Osteocyte (in vitro differentiated cells): ENCODE results near the gene FHIP1B. TPM values are rescaled to one million over a fixed set of nuclear protein-coding genes. Genes with fewer than 3 reads are reported as not detected.

Source experiments
- DNase-seq: peaks from one replicate; pipeline ENCODE4 v3.0.0; 2021; ENCODE audit warnings: mixed read lengths; ENCODE audit not compliant: unreplicated experiment; ENCODE audit errors: extremely low spot score
- H3K27ac Mint-ChIP-seq: one replicate; pipeline ENCODE4 v1.8.0; 2021; ENCODE audit warnings: mild to moderate bottlenecking, mixed read lengths; ENCODE audit not compliant: unreplicated experiment
- H3K27me3 Mint-ChIP-seq: one replicate; pipeline ENCODE4 v1.8.0; 2021; ENCODE audit warnings: mixed read lengths; ENCODE audit not compliant: unreplicated experiment
- H3K36me3 Mint-ChIP-seq: one replicate; pipeline ENCODE4 v1.8.0; 2021; ENCODE audit warnings: mixed read lengths; ENCODE audit not compliant: unreplicated experiment
- H3K4me1 Mint-ChIP-seq: one replicate; pipeline ENCODE4 v1.8.0; 2021; ENCODE audit warnings: mixed read lengths; ENCODE audit not compliant: unreplicated experiment
- H3K4me3 Mint-ChIP-seq: one replicate; pipeline ENCODE4 v1.8.0; 2021; ENCODE audit warnings: mild to moderate bottlenecking, moderate library complexity, mixed read lengths; ENCODE audit not compliant: unreplicated experiment
- H3K9me3 Mint-ChIP-seq: one replicate; pipeline ENCODE4 v1.8.0; 2021; ENCODE audit warnings: mixed read lengths; ENCODE audit not compliant: unreplicated experiment
- total RNA-seq: library from RNA; stranded (reverse); gene quantifications from 2 replicates; pipeline ENCODE4 v1.2.1, GENCODE V29; 2021
- TF ChIP-seq, protein P1 (sequence below): fragments of 200-600 bp; sonication (generic); IDR thresholded peaks from 2 replicates; pipeline ENCODE4 v1.5.0; 2021; ENCODE audit warnings: antibody characterized with exemption, mild to moderate bottlenecking, moderate library complexity

The FHIP1B gene
- total RNA-seq, 1 donor from 2014 or later = 25.6 TPM

DNA sequence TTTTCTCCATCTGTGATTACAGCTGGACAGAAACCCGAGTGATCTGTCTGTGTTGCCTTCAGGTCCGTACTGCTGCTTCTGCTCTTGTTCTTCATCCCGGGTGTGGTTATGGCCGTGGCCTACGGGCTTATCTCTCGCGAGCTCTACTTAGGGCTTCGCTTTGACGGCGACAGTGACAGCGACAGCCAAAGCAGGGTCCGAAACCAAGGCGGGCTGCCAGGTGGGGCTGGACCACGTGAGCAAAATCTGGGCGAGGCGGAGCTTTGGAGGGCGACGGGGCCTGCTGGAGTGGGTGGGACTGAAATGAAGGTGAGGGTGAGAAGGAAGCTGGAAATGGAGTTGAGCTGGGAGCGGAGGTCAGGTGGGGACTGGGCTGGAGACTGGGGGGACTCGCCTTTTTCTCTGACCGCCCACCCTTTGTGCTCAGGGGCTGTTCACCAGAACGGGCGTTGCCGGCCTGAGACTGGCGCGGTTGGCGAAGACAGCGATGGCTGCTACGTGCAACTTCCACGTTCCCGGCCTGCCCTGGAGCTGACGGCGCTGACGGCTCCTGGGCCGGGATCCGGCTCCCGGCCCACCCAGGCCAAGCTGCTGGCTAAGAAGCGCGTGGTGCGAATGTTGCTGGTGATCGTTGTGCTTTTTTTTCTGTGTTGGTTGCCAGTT, 36.3 kb upstream of the FHIP1B start:
- H3K4me3 Mint-ChIP-seq = no peak overlapping the region
- H3K27me3 Mint-ChIP-seq = peaks cover 33% of the 10 kb centered on the region
- H3K9me3 Mint-ChIP-seq = no peaks in the 10 kb centered on the region
- TF ChIP-seq, protein P1, sequence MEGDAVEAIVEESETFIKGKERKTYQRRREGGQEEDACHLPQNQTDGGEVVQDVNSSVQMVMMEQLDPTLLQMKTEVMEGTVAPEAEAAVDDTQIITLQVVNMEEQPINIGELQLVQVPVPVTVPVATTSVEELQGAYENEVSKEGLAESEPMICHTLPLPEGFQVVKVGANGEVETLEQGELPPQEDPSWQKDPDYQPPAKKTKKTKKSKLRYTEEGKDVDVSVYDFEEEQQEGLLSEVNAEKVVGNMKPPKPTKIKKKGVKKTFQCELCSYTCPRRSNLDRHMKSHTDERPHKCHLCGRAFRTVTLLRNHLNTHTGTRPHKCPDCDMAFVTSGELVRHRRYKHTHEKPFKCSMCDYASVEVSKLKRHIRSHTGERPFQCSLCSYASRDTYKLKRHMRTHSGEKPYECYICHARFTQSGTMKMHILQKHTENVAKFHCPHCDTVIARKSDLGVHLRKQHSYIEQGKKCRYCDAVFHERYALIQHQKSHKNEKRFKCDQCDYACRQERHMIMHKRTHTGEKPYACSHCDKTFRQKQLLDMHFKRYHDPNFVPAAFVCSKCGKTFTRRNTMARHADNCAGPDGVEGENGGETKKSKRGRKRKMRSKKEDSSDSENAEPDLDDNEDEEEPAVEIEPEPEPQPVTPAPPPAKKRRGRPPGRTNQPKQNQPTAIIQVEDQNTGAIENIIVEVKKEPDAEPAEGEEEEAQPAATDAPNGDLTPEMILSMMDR = no peak
- no peak overlapping the region for H3K27ac Mint-ChIP-seq
- no peaks in the 10 kb centered on the region for H3K36me3 Mint-ChIP-seq
- DNase-seq = no peak
- H3K4me1 Mint-ChIP-seq = no peaks in the 10 kb centered on the region

DNA sequence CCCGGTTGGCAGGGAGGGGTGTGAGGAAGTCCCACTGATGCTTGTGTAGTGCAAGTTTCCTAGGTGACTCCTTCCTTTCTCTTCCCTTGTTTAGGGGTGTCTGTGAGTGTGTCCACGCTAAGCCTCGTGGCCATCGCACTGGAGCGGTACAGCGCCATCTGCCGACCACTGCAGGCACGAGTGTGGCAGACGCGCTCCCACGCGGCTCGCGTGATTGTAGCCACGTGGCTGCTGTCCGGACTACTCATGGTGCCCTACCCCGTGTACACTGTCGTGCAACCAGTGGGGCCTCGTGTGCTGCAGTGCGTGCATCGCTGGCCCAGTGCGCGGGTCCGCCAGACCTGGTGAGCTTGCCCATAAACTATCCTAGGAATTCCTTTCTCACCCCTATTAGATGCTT, 35.6 kb upstream of the FHIP1B start:
- Mint-ChIP-seq H3K36me3 (no peaks in the 10 kb centered on the region), H3K9me3 (no peaks in the 10 kb centered on the region), H3K27me3 (peaks cover 31% of the 10 kb centered on the region)

DNA sequence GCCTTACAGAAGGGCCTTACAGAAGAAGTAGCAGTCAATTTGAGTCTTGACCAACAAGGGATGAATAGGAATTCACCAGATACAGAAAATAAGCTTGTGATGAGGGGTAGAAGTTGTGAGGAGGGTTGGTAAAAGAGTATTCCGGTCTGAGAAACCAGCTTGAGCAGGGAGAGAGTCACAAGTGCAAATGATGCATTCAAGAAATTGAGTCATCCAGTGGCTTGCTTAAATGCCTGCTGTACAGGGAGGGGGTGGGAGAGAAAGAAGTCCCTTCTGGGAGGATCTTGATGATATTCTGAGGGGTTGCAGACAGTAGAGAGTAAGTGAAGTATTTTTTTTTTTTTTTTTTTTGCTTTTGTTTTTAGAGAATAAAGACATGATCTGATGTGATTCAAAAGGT, 34.4 kb upstream of the FHIP1B start:
- no peaks in the 10 kb centered on the region for H3K4me1 Mint-ChIP-seq
- peaks cover 31% of the 10 kb centered on the region for H3K27me3 Mint-ChIP-seq
- TF ChIP-seq, protein P1 = no peak
- no peaks in the 10 kb centered on the region for H3K9me3 Mint-ChIP-seq
- no peaks in the 10 kb centered on the region for H3K36me3 Mint-ChIP-seq
- no peak overlapping the region for H3K27ac Mint-ChIP-seq
- no peak for DNase-seq
- no peak overlapping the region for H3K4me3 Mint-ChIP-seq

More for the DNA sequence above, 35.6 kb upstream of the FHIP1B start:
- Mint-ChIP-seq H3K4me3 (no peak overlapping the region), H3K27ac (no peak overlapping the region), H3K4me1 (no peaks in the 10 kb centered on the region)
- TF ChIP-seq, protein P1 = no peak
- no peak for DNase-seq

DNA sequence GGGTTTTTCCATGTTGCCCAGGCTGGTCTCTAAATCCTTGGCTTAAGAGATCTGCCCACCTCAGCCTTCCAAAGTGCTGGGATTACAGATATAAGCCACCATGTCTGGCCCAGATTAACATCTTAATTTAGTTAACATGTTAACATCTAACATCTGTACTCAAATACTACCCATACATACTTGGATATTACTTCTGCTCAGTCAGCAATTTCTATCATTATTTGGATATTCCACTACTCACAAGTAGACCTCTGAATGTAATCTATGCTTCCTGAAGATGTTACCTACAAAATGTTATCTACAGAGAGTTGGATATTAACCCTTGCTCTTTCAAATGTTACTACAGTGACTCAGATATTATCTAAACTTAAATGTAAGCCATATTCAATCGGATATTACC, 29.2 kb upstream of the FHIP1B start:
- H3K27me3 Mint-ChIP-seq = peaks cover 29% of the 10 kb centered on the region

DNA sequence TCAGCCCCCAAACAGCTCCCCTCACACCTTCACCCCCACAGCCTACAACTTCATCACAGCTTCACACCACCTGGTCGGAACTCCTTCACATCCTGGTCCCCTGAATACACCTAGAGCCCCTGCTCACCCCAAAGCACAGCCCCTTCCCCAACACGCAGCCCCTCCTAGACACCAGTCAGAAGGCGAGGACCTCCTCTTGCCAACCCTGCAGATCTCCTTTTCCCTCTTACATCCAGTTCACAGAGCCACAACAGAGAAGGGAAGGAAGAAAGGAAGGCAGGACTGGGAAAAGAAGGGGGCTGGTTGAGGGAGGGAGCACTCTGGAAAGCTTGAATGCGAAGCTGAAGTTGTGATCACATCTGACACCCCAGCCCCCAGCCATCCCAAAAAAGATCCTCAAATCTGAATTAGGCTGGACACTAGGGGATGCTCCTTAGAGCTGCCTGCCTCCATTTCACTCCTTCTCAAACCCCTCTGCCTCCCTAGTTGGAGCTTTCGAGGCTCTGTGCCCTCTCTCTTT, 25.8 kb upstream of the FHIP1B start:
- H3K4me3 Mint-ChIP-seq = no peak overlapping the region
- H3K9me3 Mint-ChIP-seq = no peaks in the 10 kb centered on the region
- H3K27ac Mint-ChIP-seq = no peak overlapping the region
- peaks cover 10% of the 10 kb centered on the region for H3K4me1 Mint-ChIP-seq
- peaks cover 15% of the 10 kb centered on the region for H3K27me3 Mint-ChIP-seq
- no peaks in the 10 kb centered on the region for H3K36me3 Mint-ChIP-seq
- TF ChIP-seq, protein P1 = no peak
- no peak for DNase-seq

More for the DNA sequence above, 29.2 kb upstream of the FHIP1B start:
- H3K4me3 Mint-ChIP-seq = no peak overlapping the region
- H3K27ac Mint-ChIP-seq = no peak overlapping the region
- H3K9me3 Mint-ChIP-seq = no peaks in the 10 kb centered on the region
- TF ChIP-seq, protein P1 = no peak
- H3K36me3 Mint-ChIP-seq = no peaks in the 10 kb centered on the region
- no peak for DNase-seq
- peaks cover 9% of the 10 kb centered on the region for H3K4me1 Mint-ChIP-seq
